Measurements from ENCODE around the gene SMOC1.

SMOC1 gene

DNA sequence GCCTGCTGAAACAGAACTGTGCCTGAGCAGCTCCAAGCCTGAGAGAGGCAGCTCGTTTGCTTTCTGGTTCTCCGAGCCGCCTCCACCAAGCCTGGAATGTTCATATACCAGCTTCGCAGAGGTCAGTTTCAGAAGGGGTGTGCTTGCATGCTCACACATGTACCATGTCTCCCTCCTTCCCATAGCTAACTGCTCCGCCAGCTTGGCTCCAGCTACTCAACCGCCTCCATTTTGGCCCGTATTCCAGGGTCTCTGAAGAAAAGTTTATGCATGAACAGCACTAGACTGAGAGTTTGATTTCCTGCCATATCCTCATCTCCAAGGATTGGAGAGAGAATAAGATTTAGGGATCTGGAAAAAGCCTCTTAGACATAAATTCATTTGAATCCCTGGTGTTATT, 103.7 kb downstream of the SMOC1 start:
- no peak for DNase-seq (ENCODE audit: low spot score)

DNA sequence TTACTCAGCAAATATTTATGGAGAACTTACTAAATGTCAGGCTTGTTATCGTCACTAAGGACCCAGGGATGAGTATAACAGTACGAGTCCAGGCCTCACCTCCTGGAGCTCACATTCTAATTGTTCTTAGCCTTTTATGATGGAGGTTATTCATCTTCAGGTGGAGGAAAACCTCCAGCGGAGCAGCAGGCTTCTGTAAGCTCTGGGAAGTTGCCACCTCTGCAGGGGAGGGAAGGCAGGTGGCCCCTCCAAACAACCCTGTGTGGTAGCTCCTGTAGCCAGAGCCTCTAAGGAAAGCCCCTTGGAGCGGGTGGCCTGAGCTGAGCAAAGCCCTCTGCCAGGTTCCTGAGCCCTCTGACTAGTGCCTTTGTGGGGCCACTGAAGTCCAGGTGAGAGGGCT, 104.1 kb downstream of the SMOC1 start:
- DNase-seq (ENCODE audit: low spot score) = no peak

DNA sequence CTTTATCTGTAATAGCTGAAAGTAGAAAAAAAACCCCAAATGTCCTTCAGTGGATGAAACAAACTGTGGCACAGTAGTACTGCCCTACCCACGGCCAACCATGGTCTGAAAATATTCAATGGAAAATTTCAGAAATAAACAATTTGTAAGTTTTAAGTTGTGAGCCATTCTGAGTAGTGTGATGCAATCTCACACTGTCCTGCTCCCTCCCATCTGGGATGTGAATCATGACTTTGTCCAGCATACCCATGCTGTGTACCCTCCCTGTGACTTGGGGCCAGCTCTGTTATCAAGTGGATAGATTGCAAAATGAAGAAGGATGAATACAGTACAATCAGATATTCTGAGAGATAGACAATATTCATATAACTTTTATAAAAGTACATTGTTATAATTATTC, 106.2 kb downstream of the SMOC1 start:
- DNase-seq (ENCODE audit: low spot score) = no peak

DNA sequence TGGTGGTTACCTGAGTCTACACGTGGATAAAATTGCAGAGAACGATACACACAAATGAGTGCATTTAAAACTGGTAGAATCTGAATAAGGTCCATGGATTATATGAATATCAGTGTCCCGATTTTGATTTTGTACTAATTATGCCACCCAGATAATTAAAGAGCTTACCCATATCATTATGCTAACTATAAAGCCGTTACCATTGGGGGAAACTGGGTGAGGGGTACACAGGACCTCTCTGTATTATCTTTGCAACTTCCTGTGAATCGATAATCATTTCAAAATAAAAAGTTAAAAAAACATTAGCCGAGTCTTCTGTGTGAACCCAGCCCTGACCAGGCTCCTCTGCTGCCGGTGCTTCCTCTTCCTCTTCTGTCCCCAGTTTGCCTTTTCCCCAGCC, 107.1 kb downstream of the SMOC1 start:
- DNase-seq (ENCODE audit: low spot score) = no peak

DNA sequence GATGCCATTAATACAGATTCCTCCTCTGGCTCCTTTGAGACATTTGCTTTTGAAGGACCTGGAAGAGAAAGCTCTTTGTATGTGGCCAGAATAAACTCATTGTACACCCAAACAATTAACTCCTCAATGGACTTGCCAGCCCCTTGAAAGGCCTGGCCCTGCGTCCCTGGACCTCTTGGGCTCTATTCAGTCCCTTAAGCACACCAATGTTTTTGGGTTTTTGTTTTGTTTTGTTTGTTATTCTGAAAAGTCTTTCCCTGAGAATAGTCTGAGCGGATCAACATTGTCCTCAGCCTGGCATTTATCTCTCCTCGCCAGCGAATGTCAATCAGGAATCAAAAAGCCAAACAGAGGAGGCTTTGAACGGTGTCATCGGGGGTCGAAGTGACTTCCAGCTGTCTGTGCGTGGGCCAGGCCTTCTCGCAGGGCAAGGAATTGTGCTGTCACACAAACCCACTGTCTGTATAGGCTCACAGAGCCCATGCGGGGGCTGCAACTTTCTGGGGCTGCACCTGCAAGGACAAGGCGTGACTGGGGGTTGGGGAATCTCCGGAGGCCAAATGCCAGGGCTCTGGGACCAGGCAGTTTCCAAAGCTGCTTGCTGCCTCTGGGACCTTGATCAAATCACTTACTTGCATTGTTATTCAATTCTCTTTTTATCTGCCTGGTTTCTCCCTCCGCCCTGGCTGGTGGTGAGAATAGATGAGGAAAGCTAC, 108.3 kb downstream of the SMOC1 start:
- peak; percentile 23 for DNase-seq (ENCODE audit: low spot score)

DNA sequence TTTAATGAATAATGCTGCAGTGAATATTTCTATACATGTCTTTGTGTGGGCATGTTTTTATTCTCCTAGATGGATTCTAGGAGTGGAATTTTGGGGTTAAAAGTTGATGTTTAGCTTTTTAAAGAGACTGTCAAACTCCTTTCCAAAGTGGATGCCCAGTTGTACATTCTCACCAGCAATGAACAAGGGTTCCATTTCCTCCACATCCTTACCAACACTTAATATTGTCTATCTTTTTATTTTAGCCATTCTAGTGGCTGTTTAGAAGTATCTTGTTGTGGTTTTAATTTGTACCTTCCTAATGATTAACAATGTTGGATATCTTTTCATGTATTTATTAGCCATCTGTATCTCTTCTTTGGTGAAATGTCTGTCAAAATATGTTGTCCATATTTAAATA, 109.8 kb downstream of the SMOC1 start:
- DNase-seq (ENCODE audit: low spot score) = no peak

DNA sequence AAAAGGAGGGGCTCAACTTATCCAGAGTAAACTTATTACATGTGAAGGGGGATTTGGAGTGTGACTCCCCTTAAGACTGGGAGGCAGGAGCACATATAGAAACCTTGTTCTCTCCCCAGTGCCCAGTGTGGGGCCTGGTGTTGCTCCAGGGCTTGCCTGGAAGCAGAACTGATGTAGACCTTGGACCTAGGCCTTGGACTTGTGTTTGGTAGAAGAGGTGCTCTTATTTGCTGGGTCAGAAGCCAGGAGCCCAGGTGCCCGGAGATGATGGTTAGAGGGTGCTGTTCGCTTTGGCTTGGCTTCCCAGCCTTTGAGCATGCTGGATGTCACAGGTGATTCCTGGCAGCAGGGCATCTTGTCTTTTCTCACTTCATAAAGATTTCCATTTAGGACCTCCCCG, 110.4 kb downstream of the SMOC1 start:
- DNase-seq (ENCODE audit: low spot score) = no peak

DNA sequence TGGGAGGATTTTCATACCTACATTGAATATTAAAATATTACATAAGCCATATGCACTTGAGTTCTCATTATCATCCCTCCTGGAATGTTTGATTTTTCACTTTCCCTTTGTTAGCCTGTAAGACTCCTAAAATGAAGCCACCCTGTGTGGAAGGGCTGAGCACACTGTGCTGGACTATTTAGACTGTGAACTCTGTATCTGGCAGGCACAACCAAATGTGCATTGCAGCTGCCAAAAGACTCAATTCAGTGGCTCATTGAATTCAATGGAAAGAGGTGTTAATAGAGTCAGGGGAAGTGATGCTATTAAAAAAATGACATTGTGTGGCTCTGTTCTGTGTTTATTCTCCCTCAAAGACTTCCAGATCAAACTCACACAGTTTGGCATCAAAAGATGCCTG, 111.1 kb downstream of the SMOC1 start:
- no peak for DNase-seq (ENCODE audit: low spot score)

DNA sequence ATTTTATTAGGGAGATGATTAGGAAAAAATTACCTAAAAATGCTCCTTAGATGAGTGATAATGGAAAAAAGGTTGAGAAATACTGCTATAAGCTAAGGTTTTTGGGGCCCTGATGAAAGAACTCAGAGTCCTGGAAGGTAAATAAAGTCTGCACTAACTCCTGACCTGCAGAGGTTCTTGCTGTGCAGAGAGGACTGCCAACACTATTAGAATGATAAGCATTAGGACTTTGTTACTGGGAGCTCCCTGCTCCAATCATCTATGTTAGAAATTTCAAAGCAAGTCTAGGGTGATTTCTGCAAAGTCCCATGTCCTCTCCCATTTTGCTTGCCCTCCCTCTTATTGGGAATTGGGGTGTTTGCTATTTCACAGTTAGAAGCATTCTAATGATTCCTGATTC, 112.2 kb downstream of the SMOC1 start:
- no peak for DNase-seq (ENCODE audit: low spot score)

DNA sequence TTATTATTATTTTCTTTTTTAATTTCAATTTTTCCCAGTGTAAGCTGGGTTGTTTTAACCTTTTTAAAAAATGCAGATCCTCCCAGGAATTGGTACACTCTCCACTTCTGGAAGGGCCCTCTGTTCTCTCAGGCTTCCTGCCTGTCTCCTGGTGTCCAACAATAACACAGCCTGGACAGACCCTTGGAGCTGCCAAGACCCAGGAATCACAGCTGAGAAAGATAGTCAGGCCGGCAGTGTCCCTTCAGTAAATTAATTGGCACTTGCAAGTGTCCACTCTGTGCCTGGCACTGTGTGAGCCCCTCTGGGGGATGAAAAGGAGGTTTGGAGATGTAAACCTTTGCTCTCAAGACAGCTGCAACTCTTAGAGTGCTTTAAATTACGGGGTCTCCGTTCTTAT, 113.3 kb downstream of the SMOC1 start:
- no peak for DNase-seq (ENCODE audit: low spot score)

DNA sequence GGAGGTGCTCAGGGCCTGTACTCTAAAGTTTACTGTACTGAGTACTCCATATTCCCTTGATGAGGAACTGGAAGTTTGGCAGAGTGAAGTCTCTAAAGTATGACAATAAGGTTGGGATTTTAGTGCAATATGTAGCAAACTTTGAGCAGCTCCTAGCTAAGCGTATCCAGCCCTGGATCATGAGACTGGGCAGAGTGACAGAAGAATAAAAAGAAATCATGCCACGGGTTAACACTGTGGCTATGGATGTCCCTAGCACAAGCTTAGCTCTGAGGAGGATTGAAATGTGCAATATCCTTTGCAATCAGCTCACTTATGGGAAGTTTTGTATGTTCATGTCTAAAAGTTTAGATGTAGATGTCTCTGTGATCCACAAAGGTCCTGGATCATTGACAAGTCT, 114.1 kb downstream of the SMOC1 start:
- DNase-seq (ENCODE audit: low spot score) = no peak

DNA sequence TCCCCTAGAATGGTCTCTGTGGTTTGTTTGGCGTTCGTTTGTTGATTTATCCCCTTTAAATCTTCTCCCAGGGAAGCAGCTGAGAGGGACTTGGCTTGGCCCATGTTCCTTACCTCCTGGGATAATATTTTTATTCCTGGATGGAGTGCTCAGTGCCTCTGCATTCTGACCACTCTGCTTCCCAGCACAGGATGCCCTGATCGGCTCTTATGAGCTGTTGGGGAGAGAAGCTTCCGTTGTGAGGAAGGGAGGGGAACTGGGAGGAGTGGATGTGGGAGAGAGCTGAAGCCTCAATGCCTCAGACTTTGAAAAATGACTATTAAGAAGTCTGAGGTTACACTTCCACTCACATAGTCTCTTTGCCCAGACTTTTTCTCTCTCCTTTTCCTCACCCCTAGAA, 114.8 kb downstream of the SMOC1 start:
- DNase-seq (ENCODE audit: low spot score) = no peak

DNA sequence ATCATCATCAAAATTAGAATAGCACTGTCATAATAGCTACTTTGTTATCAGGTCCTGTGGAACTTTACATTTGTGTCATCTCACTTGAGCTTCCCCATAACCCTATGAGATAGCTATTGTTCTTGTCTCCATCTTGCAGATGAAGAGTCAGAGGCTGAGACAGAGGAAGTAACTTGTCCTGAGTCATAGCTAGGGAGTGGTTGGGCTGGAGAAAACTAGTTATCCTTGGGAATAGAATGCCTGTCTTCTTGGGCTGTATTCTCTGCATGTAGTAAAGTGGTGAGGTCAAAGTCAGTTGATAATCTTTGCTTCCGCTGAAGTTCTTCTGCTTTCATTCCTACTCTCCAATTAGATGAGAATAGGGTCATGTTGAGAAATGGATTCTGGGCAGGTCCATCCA, 117.0 kb downstream of the SMOC1 start:
- no peak for DNase-seq (ENCODE audit: low spot score)

DNA sequence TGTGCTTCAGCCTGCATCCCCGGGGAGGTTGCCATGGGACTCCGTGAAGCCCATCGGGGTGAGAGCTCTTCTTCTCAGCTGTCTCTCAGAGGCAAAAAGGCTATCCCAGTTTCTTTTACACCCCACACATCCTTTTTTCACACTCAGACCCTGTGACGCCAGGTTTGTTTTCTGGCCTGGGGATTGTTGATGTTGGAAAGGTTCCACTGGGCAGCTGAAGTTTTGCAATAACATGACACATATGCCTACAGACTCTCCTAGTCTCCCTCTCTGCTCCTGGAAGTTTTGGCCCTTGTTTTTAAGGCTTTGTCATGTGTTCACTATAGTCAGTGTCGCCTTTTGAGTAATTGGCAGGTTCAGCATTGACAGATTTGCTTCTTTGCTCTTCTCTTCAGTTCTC, 118.6 kb downstream of the SMOC1 start:
- DNase-seq (ENCODE audit: low spot score) = no peak

DNA sequence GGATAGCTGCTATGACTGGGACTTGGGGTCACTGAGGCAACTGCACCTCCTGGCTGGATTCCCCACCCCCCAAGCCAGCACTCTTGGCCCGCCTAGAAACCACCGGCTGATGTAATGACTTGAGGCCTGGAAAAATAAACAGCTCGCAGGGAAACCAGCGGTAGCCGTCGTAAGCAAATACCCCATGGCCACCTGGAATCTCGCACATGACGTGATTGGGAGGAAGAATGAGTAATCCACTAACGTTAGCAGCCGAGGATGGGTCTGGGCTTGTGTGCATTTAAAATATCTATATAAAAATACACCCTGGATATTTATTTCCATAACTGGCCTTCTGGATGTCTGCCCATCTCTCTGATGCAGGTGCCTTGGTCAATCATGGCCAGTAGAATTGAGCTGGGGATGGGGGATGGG, 120.1 kb downstream of the SMOC1 start:
- no peak for DNase-seq (ENCODE audit: low spot score)

DNA sequence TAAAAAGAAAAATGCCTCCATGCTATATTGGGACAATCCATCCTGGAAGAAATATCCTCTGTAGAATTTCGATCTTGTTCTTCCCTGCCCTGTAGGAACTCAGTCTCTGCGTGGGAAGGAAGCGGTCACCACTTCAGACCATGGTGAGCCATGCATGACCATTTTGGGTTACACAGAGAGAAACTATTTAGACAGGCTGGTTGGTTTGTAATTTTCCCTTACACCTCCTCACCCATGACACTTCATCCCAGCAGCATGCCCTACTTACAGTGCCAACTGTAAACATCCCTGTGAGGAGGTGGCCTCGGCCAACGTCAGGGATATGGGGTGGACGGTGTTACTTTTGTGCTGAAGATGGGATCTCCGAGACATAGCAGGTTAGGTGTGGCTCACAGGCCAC, 121.4 kb downstream of the SMOC1 start:
- DNase-seq (ENCODE audit: low spot score) = no peak

DNA sequence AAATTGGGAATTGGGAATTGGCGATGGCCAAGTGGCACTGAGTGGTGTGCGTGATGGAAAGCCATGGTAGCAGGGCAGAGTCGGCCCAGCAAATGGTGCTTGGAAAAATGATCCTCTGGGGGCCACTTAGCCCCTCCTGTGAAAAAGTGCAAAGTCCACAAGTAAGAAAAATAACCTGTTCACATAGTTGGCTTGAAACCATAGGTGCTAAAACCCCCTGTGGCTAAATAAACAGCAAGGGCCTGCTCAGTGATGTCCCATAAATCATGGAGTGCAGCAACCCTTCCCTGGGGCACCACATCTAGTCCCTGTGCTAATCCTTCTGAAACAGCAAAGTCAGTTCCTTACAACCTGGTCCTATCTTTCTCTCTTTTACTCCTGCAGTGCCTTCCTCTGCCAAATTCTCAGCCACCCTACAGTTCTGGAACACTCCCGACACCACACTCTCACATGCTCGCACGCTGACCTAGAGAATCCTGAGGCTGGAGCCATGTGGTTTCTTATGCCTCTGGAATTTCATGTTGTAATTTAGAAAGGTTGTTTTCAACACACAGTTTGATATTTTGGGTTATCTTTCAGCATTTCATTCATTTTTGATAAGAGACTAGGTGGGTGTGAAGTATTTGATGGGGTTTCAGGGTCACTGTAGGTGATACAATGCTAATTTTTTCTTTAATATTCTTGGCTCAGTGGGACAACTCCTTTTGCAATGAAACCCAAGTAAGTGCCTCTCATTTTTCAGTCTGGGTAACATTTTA, 123.6 kb downstream of the SMOC1 start:
- DNase-seq (ENCODE audit: low spot score) = no peak

DNA sequence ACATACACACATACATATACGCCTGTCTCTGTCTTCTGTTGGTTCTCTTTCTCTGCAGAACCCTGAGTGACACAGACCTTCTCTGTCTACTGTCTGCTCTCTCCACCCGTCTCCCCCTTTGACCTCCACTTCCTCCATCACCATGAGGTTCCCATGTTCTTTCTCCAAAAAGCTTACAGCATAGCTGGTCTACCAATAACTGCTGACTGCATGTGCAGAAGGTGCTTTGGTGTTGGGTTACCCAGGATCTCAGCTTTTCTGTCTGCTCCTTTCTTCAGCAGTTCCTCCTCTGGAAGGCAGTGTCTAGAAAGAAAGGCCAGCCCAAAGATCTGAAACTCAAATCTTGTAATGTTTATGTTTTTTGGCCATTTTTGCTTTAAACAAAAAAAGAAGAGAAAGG, 125.6 kb downstream of the SMOC1 start:
- DNase-seq (ENCODE audit: low spot score) = no peak

DNA sequence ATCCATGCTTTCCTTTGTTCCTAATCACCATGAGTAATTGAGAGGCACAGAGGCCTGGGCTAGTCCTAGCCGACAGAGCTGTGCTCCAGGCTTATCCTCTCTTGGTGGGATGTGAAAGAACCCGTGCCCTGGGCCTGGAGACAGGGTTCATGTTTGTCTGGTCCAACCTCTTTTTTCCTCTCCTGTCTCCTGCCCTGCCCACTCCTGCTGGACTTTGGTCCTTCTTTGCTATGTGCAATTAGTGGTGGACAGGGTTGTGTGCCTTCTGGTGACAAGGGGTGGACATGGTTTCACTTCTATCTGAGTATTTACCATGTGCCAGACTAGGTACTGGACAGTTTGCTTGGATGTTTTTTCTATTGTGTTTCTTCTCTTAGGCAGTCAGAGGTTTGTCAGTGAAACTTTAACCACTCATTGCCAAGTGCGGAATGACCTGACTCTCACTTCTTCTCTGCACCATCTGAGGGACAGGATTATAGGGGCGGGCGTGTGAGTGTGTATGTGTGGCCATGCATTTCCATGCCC, 126.1 kb downstream of the SMOC1 start:
- DNase-seq (ENCODE audit: low spot score) = no peak

DNA sequence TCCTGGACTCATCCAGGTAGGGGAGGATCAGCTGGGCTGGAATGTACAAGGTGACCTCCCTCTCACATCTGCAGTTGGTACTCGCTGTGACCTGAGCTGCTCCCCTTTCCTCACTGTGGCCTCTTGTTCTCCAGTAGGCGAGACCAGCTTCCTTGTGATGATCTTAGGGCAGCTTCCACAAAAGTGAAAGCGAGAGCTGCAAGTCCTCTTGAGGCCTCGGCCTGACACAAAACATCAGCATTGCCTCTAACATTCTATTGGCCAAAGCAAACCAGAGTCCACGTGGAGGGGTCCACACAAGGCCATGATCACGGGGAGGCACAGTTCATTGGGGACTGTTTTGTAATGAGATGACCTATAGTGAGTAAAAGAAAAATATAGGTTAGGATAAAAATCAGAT, 127.5 kb downstream of the SMOC1 start:
- DNase-seq (ENCODE audit: low spot score) = no peak

DNA sequence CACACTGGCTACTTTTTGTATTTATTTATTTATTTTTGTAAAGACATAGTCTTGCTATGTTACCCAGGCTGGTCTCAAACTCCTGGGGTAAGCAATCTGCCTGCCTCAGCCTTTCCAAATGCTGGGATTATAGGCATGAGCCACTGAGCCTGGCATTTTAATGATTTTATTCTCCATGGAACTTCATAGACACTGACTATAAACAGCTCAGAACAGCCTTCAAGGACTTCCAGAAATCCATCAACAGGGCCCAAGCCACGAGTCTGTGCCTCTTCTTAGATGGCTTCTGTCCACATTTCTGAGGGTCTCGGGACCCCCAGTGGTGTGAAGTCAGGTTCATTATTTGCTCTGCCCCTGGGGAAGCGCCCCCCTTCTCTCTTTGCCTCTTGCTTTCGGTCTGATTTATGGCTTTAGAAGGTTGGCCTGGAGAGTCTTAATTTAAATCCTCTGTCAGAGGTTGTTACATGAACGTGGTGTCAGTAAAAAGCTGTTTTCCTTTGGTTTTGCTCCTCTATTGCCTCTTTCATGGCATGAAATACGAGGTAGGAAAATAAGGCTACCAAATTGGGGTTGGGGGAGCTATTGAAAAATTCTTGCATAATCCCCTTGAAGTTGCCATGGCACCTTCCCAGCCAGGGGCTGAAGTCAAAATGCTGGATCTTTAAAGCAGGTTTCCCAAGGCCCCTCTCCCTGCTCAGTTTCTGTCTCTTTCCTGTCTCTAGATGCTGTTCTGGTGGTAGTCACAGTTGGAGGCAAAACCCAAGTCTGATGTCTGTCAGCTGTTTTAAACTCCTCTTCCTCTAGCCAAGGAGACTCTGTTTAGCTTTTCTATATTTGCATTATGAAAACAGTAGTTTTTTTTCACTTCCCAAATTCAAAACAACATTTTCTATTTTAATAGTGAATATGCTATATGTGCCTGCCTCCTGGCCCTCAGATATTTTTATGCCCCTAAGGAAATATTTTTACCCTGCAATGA, 129.4 kb downstream of the SMOC1 start:
- DNase-seq (ENCODE audit: low spot score) = no peak

DNA sequence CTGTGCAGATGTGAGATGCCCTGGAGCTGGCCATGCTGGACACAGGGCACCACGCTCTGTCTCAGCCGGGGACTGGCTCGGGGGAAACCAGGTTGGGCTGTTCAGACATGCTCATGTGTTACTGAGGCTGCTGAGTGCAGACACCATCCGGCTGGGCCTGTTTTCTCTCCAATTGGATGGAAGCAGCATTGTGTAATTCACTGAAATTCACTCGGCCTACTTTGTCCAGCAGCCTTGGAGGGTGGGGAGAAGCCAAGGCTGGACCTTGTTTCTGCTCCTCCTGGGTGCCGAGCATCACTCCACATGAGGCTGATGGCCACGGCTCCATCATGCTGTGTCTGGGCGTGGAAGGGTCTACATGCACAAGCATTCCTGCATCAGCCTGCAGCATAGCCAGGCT, 130.7 kb downstream of the SMOC1 start:
- no peak for DNase-seq (ENCODE audit: low spot score)

Measured in putamen (tissue), 1 donor.